Renal cortex interstitium (tissue), 11 donors: ENCODE measurements around the gene RASSF1. TPM values are rescaled to one million over a fixed set of nuclear protein-coding genes. Genes with fewer than 3 reads are reported as not detected.

Source experiments
- DNase-seq, 11 donors: peaks; one replicate each; pipeline ENCODE4 v3.0.0-alpha.2; 2013; ENCODE audit warnings: low read depth in 9 of 11, low spot score in 4 of 11; ENCODE audit errors: extremely low read depth in 1 of 11
- polyA plus RNA-seq, 3 donors: library from polyadenylated mRNA; unstranded; fragments of 120-200 nt; gene quantifications; one replicate each; pipeline ENCODE4 v1.2.1, GENCODE V29; 2013; ENCODE audit not compliant: insufficient read length in 3 of 3

The RASSF1 gene
- polyA plus RNA-seq, 3 donors = 16.4 to 22.2 (median 22.1) TPM

GRCh38 chr3:50334339-50335075 is 6.1 kb downstream of the RASSF1 start:
- DNase-seq = no peak

GRCh38 chr3:50333744-50334328 is 6.8 kb downstream of the RASSF1 start:
- DNase-seq = no peak

- no peak for DNase-seq
These were observed 9.2 kb downstream of the RASSF1 start for GRCh38 chr3:50331364-50331907.

GRCh38 chr3:50330330-50330729 is 10.3 kb downstream of the RASSF1 start:
- no peak for DNase-seq

- DNase-seq = peak; percentile 89 to 98 (median 96)
These were observed 12.5 kb downstream of the RASSF1 start, which contains the start of gene TUSC2 for GRCh38 chr3:50327943-50328691. TSS of gene TUSC2 (minus strand) at chr3:50328223. CDS start at chr3:50328099, 124 bp downstream.

GRCh38 chr3:50327129-50327528 is 13.5 kb downstream of the RASSF1 start:
- no peak for DNase-seq

GRCh38 chr3:50326182-50326541 is 14.5 kb downstream of the RASSF1 start:
- DNase-seq = no peak

GRCh38 chr3:50325497-50326181 is 15.0 kb downstream of the RASSF1 start:
- DNase-seq = no peak

- no peak for DNase-seq
These were observed 15.5 kb downstream of the RASSF1 start for GRCh38 chr3:50325113-50325480.

GRCh38 chr3:50324351-50325112 is 16.1 kb downstream of the RASSF1 start:
- no peak for DNase-seq

- no peak for DNase-seq
These were observed 16.9 kb downstream of the RASSF1 start for GRCh38 chr3:50323614-50324199.

- no peak for DNase-seq
These were observed 17.5 kb downstream of the RASSF1 start for GRCh38 chr3:50323092-50323600.

GRCh38 chr3:50322386-50323091 is 18.1 kb downstream of the RASSF1 start, which contains the start of gene HYAL2:
TSS of gene HYAL2 (minus strand) at chr3:50322745. CDS start at chr3:50320489, 2,256 bp downstream.
- DNase-seq = no peak

- no peak for DNase-seq
These were observed 18.6 kb downstream of the RASSF1 start for GRCh38 chr3:50322115-50322385.

- peak; percentile 74 to 88 (median 85) for DNase-seq
These were observed 19.1 kb downstream of the RASSF1 start for GRCh38 chr3:50321336-50322114.

GRCh38 chr3:50320853-50321335 is 19.7 kb downstream of the RASSF1 start:
- DNase-seq = peak in 6 of 11 donors; percentile 71 to 85 (median 80)
